Activated CD8-positive, alpha-beta memory T cell treated with anti-CD3 and anti-CD28 coated beads, Interleukin-2, amount 50 U/mL, for 24 hours (primary cell): ENCODE measurements around the gene CACNA1A.

ENCODE experiments used
- DNase-seq: peaks from one replicate; pipeline ENCODE4 v3.0.0-alpha.2; 2020; ENCODE audit errors: extremely low read depth

CACNA1A gene

DNA sequence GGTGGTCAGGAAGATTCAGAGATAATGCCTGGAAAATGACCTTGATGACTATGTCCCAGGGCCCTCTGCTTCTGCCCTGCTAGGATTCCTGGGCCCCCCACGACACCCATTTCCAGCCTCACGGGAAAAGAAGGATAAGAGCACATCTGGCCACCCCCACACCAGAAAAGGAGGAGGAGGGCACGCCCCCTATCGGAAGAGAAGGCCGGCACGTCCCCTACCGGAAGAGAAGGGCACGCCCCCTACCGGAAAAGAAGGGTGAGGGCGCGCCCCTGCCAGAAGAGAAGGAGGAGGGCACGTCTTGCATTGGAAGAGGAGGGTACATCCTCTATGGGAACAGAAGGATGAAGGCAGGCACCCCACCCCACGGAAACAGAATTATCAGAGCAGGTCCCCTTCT, 271.8 kb downstream of the CACNA1A start:
- no peak for DNase-seq

DNA sequence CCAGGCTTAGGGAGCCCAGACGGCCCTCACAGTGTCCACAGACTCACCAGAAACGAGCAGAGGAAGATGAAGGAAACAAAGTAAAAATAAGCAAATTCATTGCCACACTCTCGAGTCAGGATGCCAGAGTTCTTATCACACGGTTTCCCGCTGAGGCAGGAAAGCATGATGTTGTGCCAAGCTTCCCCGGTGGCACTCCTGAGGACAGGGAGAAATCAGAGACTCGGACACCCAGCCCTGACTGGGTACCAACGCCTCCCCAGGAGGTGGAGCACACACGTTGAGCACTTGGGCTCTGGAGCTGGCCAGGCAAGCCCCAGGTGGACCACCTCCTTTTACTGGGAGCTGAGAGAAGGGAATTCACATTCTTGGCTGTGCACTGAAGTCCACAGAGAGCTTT, 274.6 kb downstream of the CACNA1A start:
- no peak for DNase-seq

DNA sequence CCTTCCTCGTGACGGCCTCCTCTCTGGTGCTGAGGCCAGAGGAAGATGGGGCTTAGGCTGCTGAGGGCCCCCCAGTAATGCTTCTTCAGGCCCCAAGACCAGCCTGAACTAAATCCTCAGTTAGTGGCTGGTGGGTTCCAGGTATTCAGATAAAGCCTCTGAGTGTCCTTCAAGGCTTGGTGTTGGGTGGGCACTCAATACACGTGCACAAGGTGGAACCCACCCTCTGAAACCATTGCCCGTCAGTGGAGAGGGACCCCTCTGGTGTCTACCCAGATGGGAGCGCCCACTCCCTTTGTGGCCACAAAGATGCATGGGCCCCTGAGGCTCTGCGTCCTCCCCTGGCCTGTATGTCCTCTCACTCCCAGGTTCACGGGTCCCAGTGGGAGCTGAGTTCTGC, 277.0 kb downstream of the CACNA1A start:
- DNase-seq = no peak

DNA sequence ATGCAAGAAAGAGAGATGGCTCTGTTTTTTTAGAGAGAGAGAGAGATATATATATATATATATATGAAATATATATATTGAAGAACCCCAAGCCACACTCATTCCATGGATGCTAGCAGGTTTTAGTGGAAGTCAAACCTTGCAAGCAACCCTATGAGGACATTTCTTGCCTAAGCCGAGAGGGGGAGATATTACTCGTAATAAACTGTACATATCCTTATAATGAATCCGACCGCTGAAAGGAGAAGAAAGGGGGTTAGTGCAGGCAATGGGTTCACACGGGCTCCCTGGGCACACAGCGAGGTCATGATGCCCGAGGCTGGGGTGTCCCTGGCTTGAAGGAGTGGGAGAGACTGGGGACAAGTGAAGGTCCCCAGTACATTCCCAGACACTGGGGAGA, 277.7 kb downstream of the CACNA1A start:
- no peak for DNase-seq

DNA sequence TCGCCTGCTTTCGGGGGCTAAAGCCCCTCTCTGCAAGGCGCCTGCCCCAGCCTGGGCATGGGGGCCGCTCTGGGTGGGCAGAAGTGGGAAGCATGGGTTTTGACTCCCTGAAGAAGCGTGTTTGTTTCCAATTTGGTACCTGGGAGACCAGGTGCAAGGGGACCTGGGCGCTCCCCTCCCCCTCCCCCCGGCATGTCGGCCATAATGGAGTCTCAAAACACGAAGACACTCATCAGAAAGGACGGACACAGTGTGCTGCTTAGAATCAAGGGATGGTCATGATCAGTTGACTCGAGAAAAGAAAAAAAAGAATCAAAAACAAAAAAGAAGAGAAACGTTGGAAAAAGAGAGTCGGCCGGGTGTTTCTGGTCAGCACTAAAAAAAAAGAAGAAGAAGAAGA, 279.3 kb downstream of the CACNA1A start:
- DNase-seq = no peak

DNA sequence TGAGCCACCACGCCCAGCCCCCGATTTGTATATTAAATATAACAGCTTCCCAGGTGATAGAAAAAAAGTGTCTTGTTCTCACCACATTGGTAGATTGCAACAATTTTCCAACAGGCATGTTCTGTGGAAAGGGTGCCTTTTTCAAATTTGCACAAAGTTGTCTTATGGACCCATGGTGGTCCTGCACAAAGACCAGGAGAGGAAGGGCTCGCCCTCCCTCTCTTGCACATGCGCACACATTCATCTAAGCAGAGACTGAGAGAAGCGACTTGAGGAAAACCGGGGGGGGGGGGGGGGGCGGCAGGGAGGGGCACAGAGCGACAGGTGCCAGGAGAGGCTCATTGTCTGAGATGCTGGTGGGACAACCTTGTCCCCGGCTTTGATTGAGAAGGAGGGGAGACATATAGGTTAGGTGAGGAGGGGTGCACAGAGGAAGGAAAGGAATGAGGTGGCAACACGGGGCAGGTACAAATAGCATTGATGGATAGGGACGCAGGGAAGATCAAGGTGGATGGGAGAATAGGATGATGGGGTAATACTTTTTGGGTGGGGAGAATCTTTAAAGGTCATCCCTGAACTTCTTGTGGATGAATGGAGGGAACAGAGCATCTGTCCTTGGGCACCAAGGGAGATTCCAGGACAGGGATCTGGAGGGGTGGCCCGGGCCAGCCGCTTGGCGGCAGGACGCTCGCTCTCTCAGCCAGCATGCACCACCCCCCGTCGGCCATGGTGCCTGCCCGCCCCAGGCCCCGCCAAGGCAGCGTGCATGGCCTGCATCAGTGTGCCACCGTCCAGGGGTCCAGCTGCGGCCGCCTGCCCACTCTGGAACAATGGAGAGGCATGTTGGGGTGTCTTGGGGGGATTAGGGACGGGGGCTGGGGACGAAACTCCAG, 280.1 kb downstream of the CACNA1A start:
- DNase-seq = no peak

DNA sequence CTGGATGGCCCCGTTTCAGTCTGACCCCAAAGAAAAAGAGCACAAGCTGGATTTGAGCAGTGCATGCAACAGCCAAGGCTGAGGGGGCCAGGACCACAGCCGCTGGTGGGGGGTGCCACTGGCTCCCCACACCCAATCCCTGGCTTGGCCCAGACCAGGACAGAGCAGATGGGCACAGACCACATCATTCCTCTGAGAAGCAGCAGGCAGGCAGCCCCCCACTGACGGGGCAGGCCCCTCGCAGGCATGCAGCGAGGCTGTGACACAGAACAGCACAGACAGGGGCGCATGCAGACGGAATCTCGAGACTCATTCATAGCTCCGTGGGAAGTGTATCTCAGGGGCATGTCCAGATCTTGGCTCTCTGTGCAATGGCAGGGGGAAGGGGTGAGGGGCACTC, 281.2 kb downstream of the CACNA1A start:
- no peak for DNase-seq

DNA sequence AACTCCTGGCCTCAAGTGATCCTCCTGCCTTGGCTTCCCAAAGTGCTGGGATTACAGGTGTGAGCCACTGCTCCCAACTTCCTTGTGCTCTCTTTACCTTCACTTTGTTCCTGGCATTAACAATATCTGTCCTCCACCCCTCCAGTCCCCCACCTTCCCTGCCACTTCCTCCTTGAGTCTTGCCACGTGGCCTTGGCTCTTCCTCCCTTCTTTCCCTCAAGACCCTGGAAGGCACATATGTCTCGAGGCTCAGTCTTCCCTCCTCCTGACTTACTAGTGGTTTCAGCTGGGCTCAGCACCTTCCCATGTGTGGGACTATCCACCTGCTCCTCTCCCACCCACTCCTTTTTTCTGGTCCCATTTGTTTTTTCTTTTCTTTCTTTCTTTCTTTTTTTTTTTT, 285.4 kb downstream of the CACNA1A start:
- DNase-seq = no peak

DNA sequence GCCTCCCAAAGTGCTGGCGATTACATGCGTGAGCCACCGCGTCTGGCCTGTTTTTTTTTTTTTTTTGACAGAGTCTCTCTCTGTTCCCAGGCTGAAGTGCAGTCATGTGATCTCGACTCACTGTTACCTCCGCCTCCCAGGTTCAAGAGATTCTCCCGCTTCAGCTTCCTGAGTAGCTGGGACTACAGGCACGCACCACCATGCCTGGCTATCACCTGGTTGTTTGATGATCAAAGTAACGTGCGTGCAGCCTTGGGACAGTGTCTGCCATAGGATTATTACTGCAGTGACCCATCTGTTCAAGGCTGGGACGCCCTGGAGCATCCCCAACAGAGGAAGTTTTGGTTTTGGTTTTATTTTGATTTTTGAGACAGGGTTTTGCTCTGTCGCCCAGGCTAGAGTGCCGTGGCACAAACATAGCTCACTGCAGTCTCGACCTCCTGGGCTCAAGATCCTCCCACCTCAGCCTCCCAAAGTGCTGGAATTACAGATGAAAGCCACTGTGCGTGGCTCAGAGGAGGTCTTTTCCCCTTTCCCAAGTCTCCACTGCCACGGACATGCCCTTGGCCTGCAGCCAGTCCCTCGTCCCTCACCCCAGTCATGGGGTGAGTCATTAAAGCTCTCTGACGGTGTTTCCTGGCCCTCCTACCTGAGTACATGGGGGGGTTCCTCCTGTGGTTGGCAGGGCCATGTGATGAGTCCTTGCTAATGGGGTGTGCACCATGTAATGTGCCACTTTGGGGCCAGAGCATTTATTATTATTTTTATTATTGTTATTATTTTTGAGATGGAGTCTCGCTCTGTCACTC, 290.5 kb downstream of the CACNA1A start:
- no peak for DNase-seq

DNA sequence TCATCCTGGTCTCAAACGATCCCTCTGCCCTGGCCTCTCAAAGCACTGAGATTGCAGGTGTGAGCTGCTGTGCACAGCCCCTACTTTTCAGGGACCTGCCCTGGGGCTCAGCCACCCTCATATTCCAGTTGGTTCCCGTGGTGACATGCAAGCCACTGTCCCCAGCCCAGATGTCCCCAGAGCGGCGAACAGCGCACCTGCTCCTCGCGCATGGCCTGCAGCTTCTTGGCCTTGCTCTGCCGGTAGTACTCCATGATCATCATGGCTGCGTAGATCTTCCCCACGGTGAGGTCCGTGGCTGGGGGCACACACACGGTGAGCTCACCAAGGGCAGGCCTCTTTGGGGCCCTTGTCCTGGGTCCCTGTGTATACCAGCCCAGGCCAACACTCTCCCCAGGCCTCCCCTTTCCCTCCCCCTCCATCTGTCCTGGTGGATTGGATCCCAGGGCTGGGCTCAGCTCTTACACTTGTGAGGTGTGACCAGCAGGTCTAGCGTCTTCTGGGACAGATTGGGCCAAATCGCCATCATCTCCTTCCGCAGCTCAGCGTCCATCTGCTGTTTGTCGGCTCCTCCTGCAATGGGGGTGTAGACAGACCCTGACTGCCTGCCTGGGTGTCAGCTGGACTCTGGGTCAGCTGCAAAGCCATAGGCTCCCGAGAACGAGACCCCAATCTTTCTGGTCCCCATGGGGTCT, 292.1 kb downstream of the CACNA1A start:
- DNase-seq = no peak

DNA sequence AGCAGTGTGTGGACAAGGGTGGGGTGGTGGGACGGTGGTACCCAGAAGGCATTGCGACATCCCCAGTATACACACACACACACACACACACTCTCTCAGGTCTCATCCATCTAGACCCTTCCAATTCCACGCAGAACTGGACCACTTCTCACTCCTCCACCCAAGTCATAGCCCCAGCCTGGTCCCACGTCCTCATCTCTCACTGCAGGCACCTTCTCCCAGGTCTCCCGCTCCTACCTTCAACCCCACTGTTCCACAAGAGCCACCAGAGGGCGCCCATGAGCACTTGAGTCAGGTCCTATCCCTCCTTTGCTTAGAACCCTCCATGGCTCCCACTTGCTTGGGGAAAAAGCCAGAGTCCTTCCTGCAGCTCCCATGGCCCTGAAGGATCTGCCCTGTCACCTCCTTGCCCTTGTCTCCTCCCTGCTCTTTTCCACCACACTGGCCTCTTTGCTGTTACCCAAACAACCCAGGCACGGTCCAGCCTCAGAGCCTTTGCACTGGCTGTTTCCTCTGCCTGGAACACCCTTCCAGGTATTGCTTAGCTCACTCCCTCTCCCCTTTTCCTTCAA, 293.4 kb downstream of the CACNA1A start:
- DNase-seq = peak; percentile 43

DNA sequence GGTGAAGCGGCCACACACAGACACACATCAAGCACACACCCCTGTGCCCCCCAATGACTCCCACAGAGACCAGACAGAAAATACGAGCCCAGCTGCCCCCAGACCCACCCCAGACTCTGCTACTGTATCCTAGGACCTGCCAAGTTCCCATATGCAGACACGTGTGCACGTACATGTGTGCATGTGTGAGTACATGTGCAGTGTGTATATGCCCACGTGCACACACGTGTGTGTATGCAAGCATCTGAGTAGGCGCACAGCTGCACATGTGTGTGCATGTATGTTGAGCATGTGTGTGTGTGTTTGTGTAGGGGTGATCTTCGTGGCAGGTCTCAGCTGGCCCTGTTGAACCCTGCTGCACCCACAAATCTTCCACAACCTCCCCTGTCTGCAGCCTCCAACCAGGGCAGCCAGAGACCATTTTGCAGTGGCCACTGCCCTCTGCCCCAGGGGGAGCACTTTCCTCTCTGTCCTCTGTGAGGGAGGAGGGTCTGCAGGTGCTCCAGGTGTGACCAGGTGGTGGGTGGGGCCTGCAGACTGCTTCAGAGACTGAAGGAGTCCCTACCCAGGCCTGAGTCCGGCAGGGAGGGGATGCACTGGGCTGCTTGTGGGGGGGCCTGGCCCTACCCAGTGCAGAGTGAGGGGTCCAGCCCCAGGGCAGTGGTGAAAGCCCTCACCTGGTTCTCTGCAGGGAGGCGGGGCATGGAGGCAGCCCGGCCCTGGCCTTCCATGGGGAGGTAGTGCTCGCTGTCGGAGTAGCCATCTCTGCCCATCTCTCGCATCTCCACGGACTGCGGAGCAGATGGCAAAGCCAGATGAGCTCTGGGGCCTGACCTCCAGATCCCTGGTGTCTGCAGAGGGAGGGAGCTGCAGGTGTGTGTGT, 294.6 kb downstream of the CACNA1A start:
- no peak for DNase-seq

DNA sequence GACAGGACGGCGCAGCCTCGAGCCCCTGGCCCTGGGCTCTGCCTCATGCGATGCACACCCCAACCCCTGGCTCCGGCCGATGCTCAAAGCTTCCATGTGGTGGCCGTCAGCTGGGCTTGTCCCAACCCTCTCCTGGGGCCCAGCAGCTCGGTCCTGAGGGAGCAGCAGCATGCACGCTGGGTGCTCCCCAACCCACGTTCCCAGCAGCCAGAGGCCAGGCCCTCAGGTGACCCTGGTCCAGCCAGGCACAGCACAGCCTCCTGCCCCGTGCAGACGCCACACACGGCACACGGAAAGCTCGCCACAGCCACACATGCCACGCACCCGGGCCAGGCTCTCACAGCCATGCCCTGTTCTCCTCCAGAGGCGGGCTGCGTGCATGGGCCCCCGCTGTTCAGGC, 295.3 kb downstream of the CACNA1A start:
- DNase-seq = no peak

DNA sequence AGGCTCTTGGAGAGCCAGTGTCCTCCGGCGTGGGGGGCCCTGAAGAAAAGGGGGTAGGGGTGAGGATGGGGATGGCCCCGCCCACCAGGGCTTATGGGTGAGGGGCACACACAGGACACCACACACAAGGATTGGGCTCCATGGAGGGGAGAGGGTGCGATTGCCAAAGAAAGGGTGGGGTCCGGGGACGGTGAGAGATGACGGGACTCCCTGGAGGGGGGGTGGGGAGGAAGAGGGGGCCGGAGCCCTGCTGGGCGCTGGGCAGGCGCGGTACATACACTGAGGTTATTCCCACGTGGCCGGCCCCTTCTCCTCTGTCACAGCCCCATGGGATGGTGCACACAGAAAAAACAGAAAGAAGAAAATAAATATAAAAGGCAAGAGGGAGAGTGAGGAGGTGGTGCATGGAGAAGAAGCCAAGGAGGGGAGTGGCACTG, 295.9 kb downstream of the CACNA1A start:
- no peak for DNase-seq

DNA sequence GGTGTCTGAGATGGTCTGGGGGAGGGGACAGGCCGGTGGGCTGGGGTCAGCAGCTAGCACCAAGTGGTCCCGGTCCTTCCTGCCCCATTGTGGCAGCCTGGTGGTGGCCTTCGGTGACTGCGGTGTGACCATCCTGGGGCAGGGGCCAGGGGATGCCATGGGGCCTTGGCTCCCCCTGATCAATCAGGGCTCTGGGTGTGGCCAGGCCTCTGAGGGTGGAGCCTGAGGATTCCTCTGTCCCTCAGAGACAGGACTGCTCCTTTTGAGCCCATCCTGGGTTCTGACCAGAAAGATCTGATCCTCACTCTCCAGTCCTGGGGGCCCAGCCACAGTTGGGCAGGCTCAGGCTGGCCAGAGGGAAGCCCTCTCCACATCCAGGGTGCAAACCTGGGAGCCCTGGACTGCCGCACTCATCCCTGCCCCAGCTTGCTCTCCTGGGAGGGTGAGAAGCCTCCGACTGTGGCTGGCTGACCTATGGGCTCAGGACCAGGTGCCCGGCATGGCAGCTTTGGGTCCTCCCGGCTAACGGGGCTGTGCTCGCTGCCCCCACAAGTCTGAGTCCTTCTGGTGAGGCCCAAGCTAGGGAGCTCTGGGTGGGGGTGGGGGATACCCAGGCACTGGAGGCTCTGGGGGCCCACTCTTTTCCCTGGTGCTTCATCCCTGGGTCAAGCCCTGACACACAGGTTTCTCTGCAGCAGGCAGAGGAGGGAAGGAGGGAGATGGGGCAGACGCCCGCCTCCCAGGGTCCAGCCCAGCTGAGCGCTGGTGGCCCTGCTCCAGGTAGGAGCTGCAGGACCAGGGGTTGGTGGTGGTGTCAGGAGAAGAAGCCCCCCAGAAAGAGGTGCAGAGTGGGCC, 296.6 kb downstream of the CACNA1A start:
- no peak for DNase-seq

DNA sequence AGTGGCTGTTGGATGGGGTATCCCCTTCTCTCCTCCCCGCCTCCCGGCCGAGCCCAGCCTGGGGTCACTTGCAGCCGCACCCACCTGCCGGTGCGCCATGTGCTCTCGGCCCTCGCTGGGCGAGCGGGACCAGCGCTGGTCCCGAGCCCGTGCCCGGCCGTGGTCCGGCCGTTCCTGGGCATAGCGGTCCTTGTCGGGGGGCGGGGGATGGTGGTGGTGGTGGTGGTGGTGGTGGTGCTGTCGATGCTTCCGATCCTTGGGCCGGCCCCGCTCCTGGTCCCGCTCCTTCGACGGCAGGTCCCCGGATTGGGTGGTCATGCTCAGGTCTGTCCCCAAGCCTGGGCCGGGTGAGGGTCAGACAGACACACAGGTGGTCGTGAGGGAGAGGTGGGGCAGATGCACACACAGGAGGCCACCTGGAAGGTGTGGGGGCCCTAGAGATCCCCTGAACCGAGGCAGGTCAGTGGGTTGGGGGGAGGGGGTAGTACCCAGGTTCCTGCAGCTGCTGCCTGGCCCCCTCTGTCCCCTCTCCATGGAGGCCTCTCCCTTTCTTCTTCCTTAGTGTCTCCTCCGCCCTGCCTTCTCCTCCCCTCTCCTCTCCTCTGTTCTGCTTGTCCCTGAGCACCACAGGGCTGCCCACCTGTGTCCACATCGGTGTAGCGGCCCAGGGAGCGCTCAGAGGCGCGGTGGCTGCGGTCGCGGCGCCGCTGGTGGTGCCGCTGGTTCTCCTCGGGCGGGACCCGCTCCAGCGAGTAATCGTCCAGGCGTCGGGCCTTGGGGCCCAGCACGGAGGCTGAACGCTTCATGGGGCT, 297.4 kb downstream of the CACNA1A start:
- no peak for DNase-seq

DNA sequence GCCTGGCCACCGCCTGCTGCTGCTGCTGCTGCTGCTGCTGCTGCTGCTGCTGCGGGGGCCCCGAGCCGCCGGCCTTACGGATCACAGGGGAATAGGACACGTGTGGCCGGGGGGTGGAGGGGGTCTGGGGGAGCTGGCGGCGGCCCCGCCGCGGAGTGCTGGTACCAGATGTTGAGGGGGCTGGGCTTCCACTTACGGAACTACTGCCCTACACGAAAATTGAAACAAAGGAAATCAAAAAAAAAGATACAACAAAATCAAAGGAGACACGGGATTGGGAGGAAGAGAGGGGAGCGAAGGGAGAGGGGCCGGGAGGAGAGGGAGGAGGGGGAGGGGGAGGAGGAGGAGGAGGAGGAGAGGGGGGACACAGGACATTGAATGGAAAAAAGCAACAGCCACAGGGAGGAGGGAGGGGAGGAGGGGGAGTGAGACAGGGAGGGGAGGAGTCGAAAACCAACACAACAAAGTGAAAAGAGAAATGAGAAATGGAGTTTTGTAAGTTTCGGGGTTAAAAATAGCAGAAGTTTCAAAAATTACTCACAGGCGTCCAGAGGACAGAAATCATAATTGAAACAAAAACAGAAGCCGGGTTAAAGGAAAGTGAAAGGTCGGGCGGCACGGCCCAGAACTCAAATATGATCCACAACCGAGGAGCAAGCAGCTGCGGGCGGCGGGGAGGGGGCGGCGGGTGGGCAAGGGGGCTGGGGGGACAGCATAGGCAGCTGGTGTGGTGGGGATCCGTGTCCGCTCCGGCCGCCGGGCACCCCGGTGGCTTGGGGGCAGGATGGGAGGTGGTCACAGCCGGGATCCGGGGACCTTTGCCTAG, 298.2 kb downstream of the CACNA1A start:
- DNase-seq = peak; percentile 29

DNA sequence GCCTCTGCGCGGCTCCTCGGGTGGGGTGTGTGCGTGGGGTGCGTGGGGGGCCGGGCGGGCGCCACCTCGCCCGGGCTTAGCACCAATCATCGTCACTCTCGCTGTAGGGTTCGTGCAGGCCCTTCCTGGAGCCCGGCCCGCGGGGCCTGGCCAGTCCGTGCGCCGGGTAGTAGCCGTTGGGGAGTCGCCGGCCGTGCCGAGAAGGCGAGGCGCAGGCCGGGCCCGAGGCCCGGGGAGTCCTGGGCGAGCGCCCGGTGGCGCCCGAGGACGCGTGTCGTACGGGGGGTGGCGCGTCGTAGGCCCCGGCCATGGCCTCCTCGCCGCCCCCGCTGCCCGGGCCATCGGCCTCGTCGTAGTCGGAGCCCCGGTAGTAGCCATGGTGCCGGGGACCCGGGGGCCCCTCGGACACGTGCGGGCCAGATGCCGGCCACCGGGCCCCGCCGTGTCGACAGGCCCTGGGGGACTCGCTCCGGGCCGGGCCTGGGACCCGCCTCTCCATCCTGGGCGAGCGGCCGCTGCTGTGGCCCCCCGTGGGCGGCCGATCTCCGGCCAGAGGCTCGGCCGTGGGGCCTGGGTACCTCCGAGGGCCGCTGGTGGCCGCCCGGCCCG, 298.9 kb downstream of the CACNA1A start:
- DNase-seq = no peak
